Activated CD4-positive, alpha-beta T cell treated with anti-CD3 and anti-CD28 coated beads, Interleukin-2, amount 10 ng/mL, durations not matched to agents 24 days and 14 days (primary cell): Measurements from ENCODE around the gene PRKN. TPM values are rescaled to one million over a fixed set of nuclear protein-coding genes. Genes with fewer than 3 reads are reported as not detected.

Experiments
- DNase-seq: peaks from one replicate; pipeline ENCODE4 v3.0.0; 2022
- H3K27ac Mint-ChIP-seq: one replicate; pipeline ENCODE4 v1.8.0; 2022; ENCODE audit warnings: mild to moderate bottlenecking, mixed read lengths
- H3K27me3 Mint-ChIP-seq: one replicate; pipeline ENCODE4 v1.8.0; 2022; ENCODE audit warnings: mixed read lengths
- H3K36me3 Mint-ChIP-seq: one replicate; pipeline ENCODE4 v1.8.0; 2022; ENCODE audit warnings: low read depth, mild to moderate bottlenecking, mixed read lengths
- H3K4me1 Mint-ChIP-seq: one replicate; pipeline ENCODE4 v1.8.0; 2021; ENCODE audit warnings: mixed read lengths
- H3K4me3 Mint-ChIP-seq: one replicate; pipeline ENCODE4 v1.8.0; 2022; ENCODE audit warnings: mild to moderate bottlenecking, moderate library complexity, mixed read lengths
- H3K9me3 Mint-ChIP-seq: one replicate; pipeline ENCODE4 v1.8.0; 2021; ENCODE audit warnings: mixed read lengths
- intact Hi-C: fragments of 100-400 bp; cut with micrococcal nuclease; formaldehyde crosslinking; loops from one replicate; pipeline ENCODE4 v1.15.1; 2023
- total RNA-seq: library from RNA; stranded (reverse); gene quantifications from 2 replicates; pipeline ENCODE4 v1.2.3, GENCODE V29; 2022

Gene PRKN
- total RNA-seq, 1 donor from 2014 or later, result not detected

DNA sequence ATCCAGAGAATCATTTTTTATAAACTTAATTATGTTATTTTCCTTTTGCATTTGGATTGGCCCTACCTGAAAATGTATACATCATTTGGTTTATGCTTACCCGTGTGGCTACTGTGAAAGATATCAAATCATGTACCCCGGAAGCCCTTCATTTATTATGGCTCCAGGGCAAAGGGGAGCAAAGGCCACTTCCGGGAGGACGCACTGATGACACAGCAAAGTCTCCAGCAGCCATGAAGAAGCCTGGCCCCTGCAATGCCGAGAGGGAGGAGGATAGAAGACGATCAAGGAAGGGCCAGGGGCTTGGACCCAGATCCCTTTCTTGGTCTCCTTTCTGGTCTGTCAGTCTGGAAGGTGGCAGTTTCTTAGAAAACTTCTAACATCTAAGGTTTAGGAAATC is 1073.4 kb downstream of the PRKN start:
- Mint-ChIP-seq H3K4me3 (no peak overlapping the region), H3K36me3 (no peaks in the 10 kb centered on the region), H3K9me3 (no peaks in the 10 kb centered on the region), H3K27me3 (no peaks in the 10 kb centered on the region), H3K4me1 (no peaks in the 10 kb centered on the region), H3K27ac (no peak overlapping the region)
- DNase-seq, result no peak
- intact Hi-C loops, result no loop called here

DNA sequence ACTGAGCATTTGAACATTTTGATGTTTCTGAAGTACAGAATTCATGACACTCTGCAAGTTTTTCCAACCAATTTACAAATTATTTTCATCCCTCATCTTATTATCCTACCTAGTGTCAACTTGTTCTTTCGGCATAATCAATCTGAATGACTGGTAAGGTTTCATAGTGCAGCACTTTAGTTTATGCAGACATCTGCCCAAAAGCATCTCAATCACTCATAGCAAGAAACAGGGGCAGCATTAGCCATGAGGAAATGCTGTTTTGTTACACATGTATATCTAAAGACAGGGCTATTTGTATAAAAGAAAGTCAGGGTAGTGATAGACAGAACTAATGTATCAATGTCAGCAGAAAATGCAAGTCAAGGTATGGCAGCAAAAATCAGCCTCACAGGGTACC is 1075.6 kb downstream of the PRKN start:
- no peaks in the 10 kb centered on the region for H3K36me3 Mint-ChIP-seq
- intact Hi-C loops, result no loop called here
- no peaks in the 10 kb centered on the region for H3K9me3 Mint-ChIP-seq

GRCh38 chr6:161649841-161650240 is 1077.7 kb downstream of the PRKN start:
- Mint-ChIP-seq H3K27me3 (no peaks in the 10 kb centered on the region), H3K4me1 (no peaks in the 10 kb centered on the region), H3K9me3 (no peaks in the 10 kb centered on the region), H3K36me3 (no peaks in the 10 kb centered on the region), H3K27ac (no peak overlapping the region), H3K4me3 (no peak overlapping the region)
- intact Hi-C loops, result no loop called here
- no peak for DNase-seq

More for the DNA sequence above, 1075.6 kb downstream of the PRKN start:
- H3K27me3 Mint-ChIP-seq, result no peaks in the 10 kb centered on the region
- H3K4me1 Mint-ChIP-seq, result no peaks in the 10 kb centered on the region
- no peak overlapping the region for H3K27ac Mint-ChIP-seq
- H3K4me3 Mint-ChIP-seq, result no peak overlapping the region
- no peak for DNase-seq

DNA sequence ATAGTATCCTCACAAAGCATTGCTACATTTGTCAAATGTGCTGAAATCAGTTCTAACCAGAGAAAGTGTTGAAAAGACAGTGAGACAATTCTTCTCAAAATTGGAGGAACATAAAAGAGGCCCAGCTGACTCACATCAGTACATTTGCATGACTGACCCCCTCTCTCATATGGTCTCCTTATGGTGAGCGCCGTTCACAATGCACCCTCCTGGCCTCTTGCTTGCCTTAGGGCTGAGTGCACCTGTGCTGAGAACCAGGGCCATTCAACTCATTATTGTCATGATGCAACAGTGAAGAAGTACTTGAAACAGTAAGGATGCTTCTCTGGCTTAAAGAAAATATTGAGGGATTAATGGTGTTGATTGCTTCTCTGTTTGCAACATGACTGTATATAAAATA is 1078.5 kb downstream of the PRKN start:
- H3K36me3 Mint-ChIP-seq, result no peaks in the 10 kb centered on the region
- H3K27ac Mint-ChIP-seq, result no peak overlapping the region
- no peaks in the 10 kb centered on the region for H3K9me3 Mint-ChIP-seq
- H3K4me1 Mint-ChIP-seq, result no peaks in the 10 kb centered on the region
- H3K27me3 Mint-ChIP-seq, result no peaks in the 10 kb centered on the region
- no peak overlapping the region for H3K4me3 Mint-ChIP-seq
- intact Hi-C loops, result no loop called here
- no peak for DNase-seq

DNA sequence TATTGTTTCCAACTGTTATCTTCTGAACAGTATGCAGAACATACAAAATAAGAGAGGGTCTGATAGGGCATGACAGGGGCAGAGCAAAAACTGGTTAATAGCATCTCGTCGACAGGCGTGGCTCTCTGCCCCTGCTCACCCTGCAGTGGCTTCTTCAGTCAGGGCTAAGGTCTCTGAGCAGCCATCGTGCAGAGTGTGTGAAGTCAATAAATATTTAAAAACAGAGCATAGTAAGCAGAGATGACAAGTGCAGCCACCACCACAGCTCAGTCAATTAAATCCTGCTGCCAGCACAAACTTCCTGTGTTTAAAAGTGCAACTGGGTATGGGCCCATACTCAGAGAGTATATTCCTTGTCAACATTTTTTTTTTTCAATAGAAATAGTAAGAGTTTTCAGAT is 1080.3 kb downstream of the PRKN start:
- Mint-ChIP-seq H3K27ac (no peak overlapping the region), H3K9me3 (no peaks in the 10 kb centered on the region), H3K36me3 (no peaks in the 10 kb centered on the region), H3K4me1 (no peaks in the 10 kb centered on the region), H3K27me3 (no peaks in the 10 kb centered on the region), H3K4me3 (no peak overlapping the region)
- intact Hi-C loops, result no loop called here
- DNase-seq, result no peak

GRCh38 chr6:161644521-161644920 is 1083.0 kb downstream of the PRKN start:
- H3K9me3 Mint-ChIP-seq, result peaks cover 1% of the 10 kb centered on the region

DNA sequence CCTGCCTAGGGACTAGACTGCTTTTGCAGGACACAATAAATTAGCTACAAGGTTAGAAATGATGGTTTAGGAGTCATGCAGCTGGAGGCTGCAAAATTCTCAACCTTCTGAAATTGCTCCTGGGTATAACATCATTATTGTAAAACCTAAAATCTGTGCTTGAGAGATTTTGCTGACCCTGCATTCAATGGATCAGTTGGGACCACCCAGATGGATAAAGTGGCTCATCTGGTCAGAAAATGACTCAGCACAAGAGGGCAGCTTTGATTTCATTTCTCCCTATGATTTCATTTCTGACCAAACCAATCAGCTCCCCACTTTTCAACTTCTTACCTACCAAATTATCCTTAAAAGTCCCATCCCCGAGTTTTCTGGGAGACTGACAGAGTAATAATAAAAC is 1086.4 kb downstream of the PRKN start:
- DNase-seq, result no peak
- Mint-ChIP-seq H3K27me3 (no peaks in the 10 kb centered on the region), H3K27ac (no peak overlapping the region), H3K9me3 (peaks cover 3% of the 10 kb centered on the region), H3K36me3 (no peaks in the 10 kb centered on the region), H3K4me3 (no peak overlapping the region), H3K4me1 (no peaks in the 10 kb centered on the region)
- intact Hi-C loops, result no loop called here

More at GRCh38 chr6:161644521-161644920, 1083.0 kb downstream of the PRKN start:
- H3K27me3 Mint-ChIP-seq, result no peaks in the 10 kb centered on the region
- no peak overlapping the region for H3K4me3 Mint-ChIP-seq
- no peaks in the 10 kb centered on the region for H3K4me1 Mint-ChIP-seq
- no peak for DNase-seq
- intact Hi-C loops, result no loop called here
- no peak overlapping the region for H3K27ac Mint-ChIP-seq
- no peaks in the 10 kb centered on the region for H3K36me3 Mint-ChIP-seq

- H3K9me3 Mint-ChIP-seq, result peaks cover 3% of the 10 kb centered on the region
- no peak overlapping the region for H3K27ac Mint-ChIP-seq
- no peaks in the 10 kb centered on the region for H3K36me3 Mint-ChIP-seq
- no peaks in the 10 kb centered on the region for H3K27me3 Mint-ChIP-seq
- intact Hi-C loops, result no loop called here
- no peaks in the 10 kb centered on the region for H3K4me1 Mint-ChIP-seq
- DNase-seq, result no peak
- H3K4me3 Mint-ChIP-seq, result no peak overlapping the region
These were observed 1087.8 kb downstream of the PRKN start for GRCh38 chr6:161639772-161640171.

DNA sequence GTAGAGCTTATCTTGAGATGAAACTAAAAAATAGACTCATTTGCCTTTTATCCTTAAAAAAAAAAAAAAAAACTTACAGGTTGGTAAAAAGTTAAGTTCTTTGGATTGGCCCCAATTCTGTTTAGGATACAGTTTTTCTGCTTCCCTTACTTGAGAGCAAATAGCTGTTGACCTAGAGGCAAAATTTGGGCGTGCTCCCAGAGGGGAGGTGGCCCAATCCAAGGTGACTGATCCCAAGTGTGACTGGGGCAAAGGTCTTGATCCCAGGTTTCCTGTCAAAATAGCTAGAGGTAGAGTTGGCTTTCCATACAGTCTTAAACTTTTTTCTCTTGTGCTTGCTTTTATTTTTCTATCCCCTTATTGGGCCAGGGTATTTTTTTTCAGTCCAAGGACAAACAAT is 1089.9 kb downstream of the PRKN start:
- H3K4me1 Mint-ChIP-seq, result no peaks in the 10 kb centered on the region
- intact Hi-C loops, result no loop called here
- H3K27ac Mint-ChIP-seq, result no peak overlapping the region
- no peak overlapping the region for H3K4me3 Mint-ChIP-seq
- no peaks in the 10 kb centered on the region for H3K36me3 Mint-ChIP-seq
- peaks cover 3% of the 10 kb centered on the region for H3K9me3 Mint-ChIP-seq
- no peak for DNase-seq
- H3K27me3 Mint-ChIP-seq, result no peaks in the 10 kb centered on the region

DNA sequence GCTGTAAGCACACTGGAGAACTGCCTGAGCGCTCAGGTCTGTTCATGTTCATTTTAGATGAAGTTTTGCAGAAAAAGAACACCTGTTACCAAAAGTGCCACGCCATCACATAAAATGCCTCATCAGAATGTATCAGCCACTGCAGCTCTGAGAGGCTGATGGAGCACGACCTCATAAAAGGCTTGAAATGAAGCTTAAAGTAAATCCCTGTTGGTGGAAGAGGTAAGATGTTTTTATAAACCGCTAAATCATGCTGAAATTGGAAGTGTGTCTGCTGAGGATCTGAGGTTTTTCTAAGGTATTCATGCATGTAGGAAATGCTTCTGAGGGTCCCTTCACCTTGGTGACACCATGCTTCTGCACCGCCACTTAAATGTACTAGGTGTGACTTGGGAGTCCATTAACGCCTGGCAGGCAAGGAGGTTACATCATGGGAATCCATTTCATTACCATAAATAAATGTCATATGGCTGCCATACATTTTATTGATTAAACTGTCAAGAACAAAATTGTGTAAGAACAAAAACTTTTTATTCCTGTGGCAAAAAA is 1090.6 kb downstream of the PRKN start:
- Mint-ChIP-seq H3K9me3 (peaks cover 3% of the 10 kb centered on the region), H3K4me3 (no peak overlapping the region), H3K27me3 (no peaks in the 10 kb centered on the region), H3K27ac (no peak overlapping the region), H3K36me3 (no peaks in the 10 kb centered on the region), H3K4me1 (no peaks in the 10 kb centered on the region)
- no peak for DNase-seq
- intact Hi-C loops, result no loop called here

GRCh38 chr6:161635975-161636374 is 1091.6 kb downstream of the PRKN start:
- H3K36me3 Mint-ChIP-seq, result no peaks in the 10 kb centered on the region
- H3K27ac Mint-ChIP-seq, result no peak overlapping the region
- H3K27me3 Mint-ChIP-seq, result no peaks in the 10 kb centered on the region
- H3K4me3 Mint-ChIP-seq, result no peak overlapping the region
- no peaks in the 10 kb centered on the region for H3K4me1 Mint-ChIP-seq
- H3K9me3 Mint-ChIP-seq, result peaks cover 3% of the 10 kb centered on the region
- DNase-seq, result no peak
- intact Hi-C loops, result no loop called here

DNA sequence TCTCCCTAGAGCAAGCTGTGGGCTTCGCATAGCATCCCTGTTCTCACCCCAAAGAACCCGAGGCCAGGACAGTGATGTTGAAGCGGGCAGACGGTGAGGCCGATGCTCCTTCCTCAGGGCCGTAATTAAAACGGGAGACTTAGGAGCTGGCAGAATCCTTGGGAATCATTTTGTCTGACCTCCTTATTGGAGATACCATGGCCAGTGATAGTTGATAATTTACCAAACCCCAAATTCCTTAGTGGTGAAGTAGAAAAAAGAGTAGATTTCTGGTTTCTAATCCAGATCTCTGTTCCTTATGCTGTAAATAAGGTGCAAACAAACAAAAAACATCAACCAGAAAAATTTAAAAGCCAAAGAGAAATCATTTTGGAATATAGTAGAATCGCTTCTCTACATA is 1092.7 kb downstream of the PRKN start:
- Mint-ChIP-seq H3K4me1 (no peaks in the 10 kb centered on the region), H3K27ac (no peak overlapping the region), H3K4me3 (no peak overlapping the region), H3K27me3 (no peaks in the 10 kb centered on the region), H3K36me3 (no peaks in the 10 kb centered on the region), H3K9me3 (peaks cover 3% of the 10 kb centered on the region)
- intact Hi-C loops, result no loop called here
- DNase-seq, result no peak

GRCh38 chr6:161631676-161632194 is 1095.8 kb downstream of the PRKN start:
- Mint-ChIP-seq H3K36me3 (no peaks in the 10 kb centered on the region), H3K4me3 (no peak overlapping the region), H3K9me3 (peaks cover 4% of the 10 kb centered on the region), H3K27me3 (no peaks in the 10 kb centered on the region), H3K4me1 (no peaks in the 10 kb centered on the region), H3K27ac (no peak overlapping the region)
- intact Hi-C loops, result no loop called here
- no peak for DNase-seq

- DNase-seq, result no peak
- H3K4me3 Mint-ChIP-seq, result no peak overlapping the region
- no peak overlapping the region for H3K27ac Mint-ChIP-seq
- peaks cover 4% of the 10 kb centered on the region for H3K9me3 Mint-ChIP-seq
- intact Hi-C loops, result no loop called here
- no peaks in the 10 kb centered on the region for H3K4me1 Mint-ChIP-seq
- no peaks in the 10 kb centered on the region for H3K27me3 Mint-ChIP-seq
- no peaks in the 10 kb centered on the region for H3K36me3 Mint-ChIP-seq
These were observed 1096.9 kb downstream of the PRKN start for GRCh38 chr6:161630674-161631073.

DNA sequence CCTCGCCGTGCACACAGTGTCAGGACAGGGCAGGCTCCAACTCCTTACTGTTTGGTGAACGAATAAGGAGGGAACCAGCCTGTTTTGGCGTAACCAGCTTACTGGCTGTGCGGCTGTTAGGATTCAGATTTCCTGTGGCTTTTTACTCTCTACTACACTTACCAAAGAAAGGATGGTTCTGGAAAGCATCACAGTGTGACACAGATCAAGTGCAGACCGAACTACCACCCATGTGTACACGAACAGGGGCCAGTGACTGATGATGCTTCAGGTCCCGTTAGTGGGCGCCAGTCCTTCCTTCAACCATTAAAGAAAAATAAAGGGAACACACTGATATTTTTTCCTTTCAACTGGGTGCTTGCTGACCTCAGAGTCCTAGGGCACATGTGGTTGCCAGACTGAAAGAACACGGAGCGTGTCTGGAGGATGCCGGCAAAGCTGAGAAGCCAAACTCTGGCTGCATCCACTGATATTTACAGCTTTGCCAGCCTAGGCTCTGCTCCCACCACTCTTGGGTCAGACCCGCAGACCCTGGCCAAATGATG is 1101.4 kb downstream of the PRKN start:
- Mint-ChIP-seq H3K27ac (no peak overlapping the region), H3K36me3 (no peaks in the 10 kb centered on the region), H3K27me3 (no peaks in the 10 kb centered on the region), H3K9me3 (peaks cover 4% of the 10 kb centered on the region), H3K4me3 (no peak overlapping the region), H3K4me1 (no peaks in the 10 kb centered on the region)
- intact Hi-C loops, result no loop called here
- DNase-seq, result no peak
